Body of pancreas (tissue), 4 donors: ENCODE results near the gene GNG11.

ENCODE experiments used
- POLR2A ChIP-seq, 3 donors: fragments of 450-650 bp; IDR thresholded peaks; one replicate each; pipeline ENCODE4 v1.6.1; 2016; ENCODE audit warnings: antibody characterized with exemption in 3 of 3, mild to moderate bottlenecking in 2 of 3
- TF ChIP-seq, protein P1 (sequence below), 7 experiments: fragments of 450-650 bp in 4 of 7; fragments of 200-600 bp in 3 of 7; sonication (generic) in 3 of 7; IDR thresholded peaks; one replicate each; pipeline ENCODE4 v1.5.1; 2016 to 2019; ENCODE audit warnings: antibody characterized with exemption in 7 of 7

DNA sequence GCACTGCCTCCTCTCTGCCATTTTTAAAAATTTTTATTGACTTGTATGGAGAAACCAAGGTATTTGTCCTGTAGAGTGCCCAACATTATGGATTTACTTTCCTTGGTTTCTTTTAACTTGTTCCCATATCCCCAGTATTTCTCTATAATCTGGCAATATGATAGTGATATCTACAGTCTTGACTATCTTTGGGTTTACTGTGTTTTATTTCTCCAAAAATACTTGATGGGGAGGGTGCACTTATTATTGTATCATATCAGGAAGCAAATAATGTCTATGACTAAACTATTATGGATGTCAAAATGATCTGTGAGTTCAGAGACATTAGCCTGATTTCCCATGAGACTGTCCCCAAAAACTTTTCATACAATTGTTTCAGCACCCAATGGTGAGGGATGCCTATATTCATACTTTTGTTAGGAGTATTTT is 37.6 kb upstream of the GNG11 start:
- TF ChIP-seq, protein P1, sequence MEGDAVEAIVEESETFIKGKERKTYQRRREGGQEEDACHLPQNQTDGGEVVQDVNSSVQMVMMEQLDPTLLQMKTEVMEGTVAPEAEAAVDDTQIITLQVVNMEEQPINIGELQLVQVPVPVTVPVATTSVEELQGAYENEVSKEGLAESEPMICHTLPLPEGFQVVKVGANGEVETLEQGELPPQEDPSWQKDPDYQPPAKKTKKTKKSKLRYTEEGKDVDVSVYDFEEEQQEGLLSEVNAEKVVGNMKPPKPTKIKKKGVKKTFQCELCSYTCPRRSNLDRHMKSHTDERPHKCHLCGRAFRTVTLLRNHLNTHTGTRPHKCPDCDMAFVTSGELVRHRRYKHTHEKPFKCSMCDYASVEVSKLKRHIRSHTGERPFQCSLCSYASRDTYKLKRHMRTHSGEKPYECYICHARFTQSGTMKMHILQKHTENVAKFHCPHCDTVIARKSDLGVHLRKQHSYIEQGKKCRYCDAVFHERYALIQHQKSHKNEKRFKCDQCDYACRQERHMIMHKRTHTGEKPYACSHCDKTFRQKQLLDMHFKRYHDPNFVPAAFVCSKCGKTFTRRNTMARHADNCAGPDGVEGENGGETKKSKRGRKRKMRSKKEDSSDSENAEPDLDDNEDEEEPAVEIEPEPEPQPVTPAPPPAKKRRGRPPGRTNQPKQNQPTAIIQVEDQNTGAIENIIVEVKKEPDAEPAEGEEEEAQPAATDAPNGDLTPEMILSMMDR (IDR thresholded peaks at IDR 0.05), result no peak
- no peak for TF ChIP-seq POLR2A (IDR thresholded peaks at IDR 0.05)
